ENCODE results near the gene BCAS3.
"Not testable (repeated sequence)": the region's sequence is repeated elsewhere in the genome, so short reads cannot be mapped to it uniquely, and the experiment has no call there.

The BCAS3 gene

DNA sequence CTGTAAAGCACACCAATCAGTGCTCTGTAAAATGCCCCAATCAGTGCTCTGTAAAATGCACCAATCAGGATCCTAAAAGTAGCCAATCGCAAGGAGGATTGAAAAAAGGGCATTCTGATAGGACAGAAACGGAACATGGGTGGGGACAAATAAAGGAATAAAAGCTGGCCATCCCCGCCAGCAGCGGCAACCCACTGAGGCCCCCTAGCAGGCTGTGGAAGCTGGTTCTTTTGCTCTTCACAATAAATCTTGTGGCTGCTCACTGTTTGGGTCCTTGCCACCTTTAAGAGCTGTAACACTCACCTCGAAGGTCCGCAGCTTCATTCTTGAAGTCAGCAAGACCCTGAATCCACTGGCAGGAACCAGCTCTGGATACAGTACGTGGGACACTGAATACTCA, 559.6 kb downstream of the BCAS3 start:
- TF ChIP-seq, protein P1, sequence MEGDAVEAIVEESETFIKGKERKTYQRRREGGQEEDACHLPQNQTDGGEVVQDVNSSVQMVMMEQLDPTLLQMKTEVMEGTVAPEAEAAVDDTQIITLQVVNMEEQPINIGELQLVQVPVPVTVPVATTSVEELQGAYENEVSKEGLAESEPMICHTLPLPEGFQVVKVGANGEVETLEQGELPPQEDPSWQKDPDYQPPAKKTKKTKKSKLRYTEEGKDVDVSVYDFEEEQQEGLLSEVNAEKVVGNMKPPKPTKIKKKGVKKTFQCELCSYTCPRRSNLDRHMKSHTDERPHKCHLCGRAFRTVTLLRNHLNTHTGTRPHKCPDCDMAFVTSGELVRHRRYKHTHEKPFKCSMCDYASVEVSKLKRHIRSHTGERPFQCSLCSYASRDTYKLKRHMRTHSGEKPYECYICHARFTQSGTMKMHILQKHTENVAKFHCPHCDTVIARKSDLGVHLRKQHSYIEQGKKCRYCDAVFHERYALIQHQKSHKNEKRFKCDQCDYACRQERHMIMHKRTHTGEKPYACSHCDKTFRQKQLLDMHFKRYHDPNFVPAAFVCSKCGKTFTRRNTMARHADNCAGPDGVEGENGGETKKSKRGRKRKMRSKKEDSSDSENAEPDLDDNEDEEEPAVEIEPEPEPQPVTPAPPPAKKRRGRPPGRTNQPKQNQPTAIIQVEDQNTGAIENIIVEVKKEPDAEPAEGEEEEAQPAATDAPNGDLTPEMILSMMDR (IDR thresholded peaks at IDR 0.05; ENCODE audit: extremely low read depth, missing control alignments) = no peak
- no peak for DNase-seq (ENCODE audit: low spot score)

DNA sequence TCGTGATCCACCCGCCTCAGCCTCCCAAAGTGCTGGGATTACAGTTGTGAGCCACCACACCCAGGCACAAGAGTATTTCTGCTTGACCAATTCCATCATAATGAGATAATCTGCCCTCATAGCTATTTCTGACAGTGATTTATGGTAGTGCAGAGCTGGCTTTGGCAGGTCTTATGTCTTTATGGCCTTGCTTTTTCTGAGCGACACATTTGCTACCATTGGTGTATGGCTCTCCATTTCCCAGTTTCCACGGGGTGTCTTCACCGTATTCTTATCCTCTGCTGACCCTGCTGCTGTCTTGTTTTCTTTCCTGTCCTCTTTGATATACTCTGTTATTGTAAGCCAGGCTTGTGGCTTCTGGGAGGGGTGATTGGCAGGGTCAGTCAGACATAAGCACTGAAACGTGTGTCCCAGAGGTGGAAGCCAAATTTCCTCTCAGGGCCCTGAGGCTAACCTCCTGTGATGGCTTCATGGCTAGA, 560.8 kb downstream of the BCAS3 start:
- TF ChIP-seq, protein P1 (IDR thresholded peaks at IDR 0.05; ENCODE audit: extremely low read depth, missing control alignments) = no peak
- no peak for DNase-seq (ENCODE audit: low spot score)

DNA sequence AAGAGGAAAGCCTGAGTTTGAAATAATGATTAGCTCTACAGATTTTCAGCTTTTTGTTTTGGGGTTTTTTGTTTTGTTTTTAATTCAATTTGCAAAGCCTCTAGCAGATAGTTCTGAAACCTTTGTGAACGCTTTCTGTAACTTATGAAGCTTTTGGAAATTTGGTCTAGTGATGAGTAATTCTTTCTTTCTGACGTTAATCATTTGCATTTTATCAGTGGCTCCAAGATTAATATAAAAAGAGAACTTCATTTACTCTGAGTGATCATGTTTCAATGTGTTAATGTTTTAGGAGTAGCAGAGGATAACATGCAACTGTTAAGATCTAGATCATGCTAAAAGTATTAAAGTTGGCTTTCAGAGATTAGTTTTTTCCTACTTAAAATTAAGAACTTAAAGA, 561.7 kb downstream of the BCAS3 start:
- TF ChIP-seq, protein P1 (IDR thresholded peaks at IDR 0.05; ENCODE audit: extremely low read depth, missing control alignments) = no peak
- DNase-seq (ENCODE audit: low spot score) = no peak

DNA sequence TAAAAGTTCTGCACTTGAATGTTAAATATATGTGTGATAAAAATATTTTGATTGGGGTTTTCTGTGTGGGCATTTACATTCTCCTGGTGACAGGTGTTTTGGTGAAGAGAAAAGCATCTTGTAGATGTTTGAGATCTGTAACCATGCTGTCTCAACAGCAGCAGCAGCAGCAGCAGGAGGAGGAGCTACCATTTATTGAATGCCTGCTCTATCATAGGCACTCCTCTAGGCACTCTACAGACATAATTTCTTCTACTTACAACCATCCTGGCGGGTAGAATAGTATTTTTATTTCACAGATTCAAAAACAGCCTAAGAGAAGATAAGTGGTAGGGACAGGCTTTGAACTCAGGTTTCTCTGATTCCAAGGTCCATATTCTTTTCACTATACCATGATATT, 562.3 kb downstream of the BCAS3 start:
- TF ChIP-seq, protein P1 (IDR thresholded peaks at IDR 0.05; ENCODE audit: extremely low read depth, missing control alignments) = no peak
- DNase-seq (ENCODE audit: low spot score) = no peak

- no peak for DNase-seq (ENCODE audit: low spot score)
- TF ChIP-seq, protein P1 (IDR thresholded peaks at IDR 0.05; ENCODE audit: extremely low read depth, missing control alignments) = no peak
Observed at GRCh38 chr17:61240851-61241468, 563.3 kb downstream of the BCAS3 start.

- not testable (repeated sequence) for DNase-seq (ENCODE audit: low spot score)
Observed at GRCh38 chr17:61244988-61245387, 567.3 kb downstream of the BCAS3 start.

- no peak for DNase-seq (ENCODE audit: low spot score)
- TF ChIP-seq, protein P1 (IDR thresholded peaks at IDR 0.05; ENCODE audit: extremely low read depth, missing control alignments) = no peak
Observed at GRCh38 chr17:61245706-61246135, 568.1 kb downstream of the BCAS3 start.

GRCh38 chr17:61247439-61247838, 569.8 kb downstream of the BCAS3 start:
- TF ChIP-seq, protein P1 (IDR thresholded peaks at IDR 0.05; ENCODE audit: extremely low read depth, missing control alignments) = no peak
- no peak for DNase-seq (ENCODE audit: low spot score)

All from GM20000 (cell line).